Mucosa of rectum (tissue), 2 donors: Measurements from ENCODE around the gene RET.
A peak's percentile ranks its signal among the peaks of the same experiment; 100 is the strongest.

Experiments
- H3K27ac ChIP-seq, 2 donors: one replicate each; pipeline ENCODE4 v1.7.0; 2013; ENCODE audit warnings: inconsistent platforms in 2 of 2, low read depth in 2 of 2, low read length in 2 of 2
- H3K27me3 ChIP-seq, 2 donors: one replicate each; pipeline ENCODE4 v1.7.0; 2013; ENCODE audit warnings: low read length in 2 of 2; ENCODE audit not compliant: control insufficient read depth in 2 of 2, insufficient read depth in 2 of 2
- H3K36me3 ChIP-seq, 2 donors: one replicate each; pipeline ENCODE4 v1.7.0; 2013; ENCODE audit warnings: low read length in 2 of 2; ENCODE audit not compliant: control insufficient read depth in 2 of 2, insufficient read depth in 2 of 2
- H3K4me1 ChIP-seq, 2 donors: one replicate each; pipeline ENCODE4 v1.7.0; 2013; ENCODE audit warnings: low read length in 2 of 2, mild to moderate bottlenecking in 1 of 2; ENCODE audit not compliant: control insufficient read depth in 2 of 2, insufficient read depth in 2 of 2
- H3K4me3 ChIP-seq, 2 donors: one replicate each; pipeline ENCODE4 v1.7.0; 2013; ENCODE audit warnings: low read length in 2 of 2
- H3K9ac ChIP-seq, 2 donors: one replicate each; pipeline ENCODE4 v1.7.0; 2013; ENCODE audit warnings: low read length in 2 of 2, low read depth in 1 of 2, mild to moderate bottlenecking in 1 of 2
- H3K9me3 ChIP-seq, 2 donors: one replicate each; pipeline ENCODE4 v1.7.0; 2013; ENCODE audit warnings: low read length in 2 of 2; ENCODE audit not compliant: control insufficient read depth in 2 of 2
- donor health status: healthy.
- donor health status: Normal muscosa, but diverticular disease.

Gene RET

DNA sequence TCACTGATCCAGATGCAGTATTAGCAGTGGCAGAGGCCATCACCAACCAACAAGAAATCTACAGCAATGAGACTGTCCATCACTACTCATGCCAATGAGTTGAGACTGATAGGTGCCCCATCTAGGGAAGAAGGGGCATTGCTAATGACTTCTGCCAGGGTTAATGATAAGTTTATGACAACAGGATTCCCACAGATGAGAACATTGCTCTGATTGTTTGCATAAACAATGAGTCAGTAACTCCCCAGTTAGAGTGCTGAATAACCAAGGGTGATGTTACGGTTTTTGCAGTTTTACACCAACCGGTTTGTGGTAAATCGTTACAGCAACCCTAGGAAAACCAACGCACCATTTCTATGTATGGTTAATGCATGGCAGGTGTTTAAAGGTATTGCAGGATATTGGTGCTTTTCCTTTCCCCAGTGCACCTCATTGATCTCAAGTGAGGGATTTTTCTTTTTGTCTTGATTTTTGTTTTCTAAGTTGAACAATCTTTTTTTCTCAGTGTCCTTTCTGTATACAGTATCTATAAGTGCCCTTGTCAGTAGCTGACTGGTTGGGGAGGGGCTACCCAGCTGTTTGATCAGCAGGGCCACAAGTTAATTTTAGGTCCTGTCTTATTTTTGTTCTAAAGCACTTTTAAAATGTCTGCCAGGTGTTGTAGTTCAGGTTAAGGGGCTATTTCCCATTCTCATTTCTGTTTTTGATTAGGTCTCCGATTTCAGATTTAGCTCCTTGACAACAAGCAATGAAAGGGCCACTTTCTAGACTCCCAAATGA lies 57.4 kb downstream of the RET start:
- Histone ChIP-seq H3K4me3 (no peak overlapping the region), H3K4me1 (peaks cover 3 to 8% of the 10 kb centered on the region in 2 donors), H3K36me3 (no peaks in the 10 kb centered on the region), H3K27ac (no peak overlapping the region), H3K9me3 (no peaks in the 10 kb centered on the region), H3K27me3 (no peaks in the 10 kb centered on the region), H3K9ac (no peak overlapping the region)

DNA sequence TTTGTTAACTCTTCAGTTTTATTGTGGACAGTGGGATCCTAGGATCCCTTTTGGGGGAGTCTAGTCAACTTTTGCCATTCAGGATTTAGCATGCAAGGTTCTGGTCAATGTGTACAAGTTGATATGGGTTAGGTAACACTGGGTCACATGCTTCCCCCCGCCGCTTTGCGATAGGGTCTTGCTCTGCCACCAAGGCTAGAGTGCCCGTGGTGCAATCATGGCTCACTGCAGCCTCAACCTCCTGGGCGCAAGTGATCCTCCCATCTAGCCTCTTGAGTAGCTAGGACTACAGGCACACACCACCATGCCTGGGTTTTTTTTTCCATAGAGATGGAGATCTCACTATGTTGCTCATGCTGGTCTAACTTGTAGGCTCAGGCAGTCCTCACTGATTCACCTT lies 58.2 kb downstream of the RET start:
- Histone ChIP-seq H3K4me3 (no peak overlapping the region), H3K36me3 (no peaks in the 10 kb centered on the region), H3K27ac (no peak overlapping the region), H3K9me3 (no peaks in the 10 kb centered on the region), H3K9ac (no peak overlapping the region), H3K4me1 (peaks cover 3 to 8% of the 10 kb centered on the region in 2 donors), H3K27me3 (no peaks in the 10 kb centered on the region)

DNA sequence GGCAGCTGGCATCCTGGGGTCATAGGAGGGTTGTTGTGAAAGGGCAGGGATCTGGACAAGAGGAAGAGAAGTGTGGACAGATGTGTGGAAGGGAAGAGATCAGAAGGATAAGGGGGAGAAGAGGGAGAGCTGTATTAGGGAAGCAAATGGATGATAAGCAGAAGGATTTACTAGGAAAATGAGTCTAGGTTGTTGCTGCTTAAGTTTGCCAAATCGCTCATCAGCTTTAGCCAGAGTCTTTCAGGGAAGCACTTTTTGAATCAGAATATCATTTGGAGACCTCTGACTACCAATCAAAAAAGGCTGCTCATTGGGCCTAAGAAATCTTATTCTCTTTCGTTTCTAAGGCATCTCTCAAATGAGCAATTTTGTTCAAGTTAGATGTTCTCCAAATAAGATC lies 58.8 kb downstream of the RET start:
- H3K4me3 ChIP-seq, result no peak overlapping the region

DNA sequence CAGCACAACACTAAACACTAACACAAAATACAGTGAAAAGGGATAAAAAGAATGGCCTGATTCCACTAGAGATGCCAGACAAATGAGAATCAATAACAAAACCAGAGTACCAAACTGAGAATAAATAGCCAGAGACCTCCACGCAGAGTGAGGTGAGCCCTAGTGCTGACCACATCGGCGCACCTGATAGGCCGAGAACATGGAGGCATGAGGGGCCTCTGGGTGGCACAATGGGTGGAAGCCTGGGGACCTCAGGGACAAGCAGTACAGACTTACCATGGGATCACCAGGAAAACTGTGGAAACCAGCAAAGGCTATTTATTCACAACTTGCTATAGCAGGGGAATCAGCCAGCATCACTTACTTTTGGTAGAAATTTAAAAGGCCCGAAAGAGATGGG lies 59.6 kb downstream of the RET start:
- Histone ChIP-seq H3K36me3 (no peaks in the 10 kb centered on the region), H3K27me3 (no peaks in the 10 kb centered on the region), H3K9ac (no peak overlapping the region), H3K27ac (no peak overlapping the region), H3K9me3 (no peaks in the 10 kb centered on the region), H3K4me3 (no peak overlapping the region), H3K4me1 (peaks cover 3 to 6% of the 10 kb centered on the region in 2 donors)

More for the DNA sequence above, 58.8 kb downstream of the RET start:
- Histone ChIP-seq H3K27me3 (no peaks in the 10 kb centered on the region), H3K36me3 (no peaks in the 10 kb centered on the region), H3K4me1 (peaks cover 3 to 8% of the 10 kb centered on the region in 2 donors), H3K9ac (no peak overlapping the region), H3K9me3 (no peaks in the 10 kb centered on the region), H3K27ac (no peak overlapping the region)

DNA sequence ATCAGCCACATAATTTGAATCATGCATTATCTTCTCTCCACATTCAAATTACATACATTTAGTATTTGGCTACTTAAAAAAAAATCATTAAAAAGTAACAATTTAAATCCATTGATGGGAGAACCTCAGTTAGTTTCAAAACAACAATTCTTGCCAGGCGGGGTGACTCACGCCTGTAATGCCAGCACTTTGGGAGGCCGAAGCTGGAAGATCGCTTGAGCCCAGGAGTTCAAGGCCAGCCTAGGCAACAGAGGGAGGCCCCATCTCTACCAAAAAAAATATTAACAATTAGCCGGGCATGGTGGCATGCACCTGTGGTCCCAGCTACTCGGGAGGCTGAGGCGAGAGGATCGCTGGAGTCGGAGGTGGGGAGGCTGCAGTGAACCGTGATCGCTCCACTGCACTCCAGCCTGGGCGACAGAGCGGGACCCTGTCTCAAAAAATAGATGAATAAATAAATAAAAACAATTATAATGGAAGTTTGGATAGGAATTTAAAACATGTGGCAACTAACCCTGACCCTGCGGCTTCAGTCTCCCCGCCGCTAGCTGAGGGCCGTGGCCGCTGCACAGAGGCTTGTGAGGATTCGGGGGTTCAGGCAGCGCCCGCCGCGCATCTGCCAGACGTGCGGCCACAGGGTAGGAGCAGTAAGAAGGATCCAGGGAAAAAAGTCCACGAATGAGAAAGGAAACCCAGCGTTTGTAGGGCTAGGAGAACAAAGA lies 60.3 kb downstream of the RET start:
- Histone ChIP-seq H3K4me3 (peak overlapping the region; percentile 85 to 86), H3K9ac (peak overlapping the region; percentile 72 to 85), H3K4me1 (peaks cover 3 to 6% of the 10 kb centered on the region in 2 donors), H3K27ac (peak overlapping the region; percentile 87), H3K9me3 (no peaks in the 10 kb centered on the region), H3K36me3 (no peaks in the 10 kb centered on the region), H3K27me3 (no peaks in the 10 kb centered on the region)

DNA sequence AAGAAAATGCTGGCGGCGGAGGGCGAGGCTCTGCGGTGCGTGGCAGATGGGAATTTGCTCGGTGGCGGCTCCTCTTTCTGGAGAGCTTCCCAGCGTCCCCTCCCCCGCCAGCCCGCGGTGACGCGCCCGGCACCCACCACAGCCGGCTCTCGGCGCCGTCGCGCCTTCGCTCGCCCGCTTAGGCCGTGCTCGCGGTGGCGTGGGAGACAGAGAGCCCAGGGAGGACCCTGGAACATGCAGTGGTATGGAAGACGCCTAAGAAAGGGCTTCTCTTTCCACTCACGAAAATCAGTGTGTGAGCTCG lies 60.8 kb downstream of the RET start:
- Histone ChIP-seq H3K36me3 (no peaks in the 10 kb centered on the region), H3K4me1 (peaks cover 3 to 6% of the 10 kb centered on the region in 2 donors), H3K9ac (peak overlapping the region; percentile 72 to 85), H3K27ac (peak overlapping the region; percentile 87), H3K9me3 (no peaks in the 10 kb centered on the region), H3K4me3 (peak overlapping the region; percentile 85 to 86), H3K27me3 (no peaks in the 10 kb centered on the region)

DNA sequence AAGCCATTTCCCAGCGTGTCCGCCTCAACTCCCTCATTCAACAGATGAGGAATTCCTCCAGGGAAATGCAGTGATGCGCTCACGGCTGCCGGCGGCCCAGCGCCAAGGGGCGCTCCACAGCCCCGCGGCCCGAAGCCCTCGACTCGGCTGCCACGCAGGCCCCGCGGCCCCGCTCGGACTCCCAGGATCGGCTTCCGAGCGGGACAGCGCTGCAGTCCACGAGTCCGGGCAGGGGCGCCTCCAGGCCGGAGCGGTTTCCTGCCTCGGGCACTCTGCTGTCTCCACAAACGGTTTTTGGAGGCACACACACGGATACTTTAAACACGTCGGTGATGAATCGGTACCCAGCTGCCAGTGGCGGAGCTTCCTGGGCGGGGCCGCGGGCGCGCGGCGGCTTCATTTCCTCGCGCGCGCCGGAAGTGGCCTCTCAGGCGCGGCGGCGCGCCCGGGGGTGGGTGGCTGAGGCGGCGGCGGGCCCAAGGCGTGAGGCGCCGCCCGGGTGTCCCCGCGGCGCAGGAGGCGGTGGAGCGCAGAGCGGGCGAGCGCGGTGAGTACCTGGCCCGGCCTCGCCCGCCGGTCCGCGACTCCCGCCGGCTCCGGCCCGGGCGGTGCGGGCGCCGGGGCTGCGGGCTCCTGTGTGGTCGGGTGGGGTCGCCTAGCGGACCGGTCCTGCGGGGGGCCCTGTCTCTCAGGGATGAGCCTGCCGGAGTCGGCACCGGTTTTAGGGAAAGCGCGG lies 61.3 kb downstream of the RET start, which contains the start of gene CSGALNACT2:
TSS of gene CSGALNACT2 (plus strand) at position 425 of the 736 bp plus-strand sequence. CDS start 16,705 bp downstream, outside the sequence.
- H3K36me3 ChIP-seq, result no peaks in the 10 kb centered on the region
- H3K4me1 ChIP-seq, result peaks cover 3 to 6% of the 10 kb centered on the region in 2 donors
- H3K9me3 ChIP-seq, result no peaks in the 10 kb centered on the region
- H3K27me3 ChIP-seq, result no peaks in the 10 kb centered on the region
- H3K27ac ChIP-seq, result peak within 1 kb of the TSS; percentile 87
- H3K9ac ChIP-seq, result peak within 1 kb of the TSS; percentile 82 to 85
- peak within 1 kb of the TSS; percentile 85 to 86 for H3K4me3 ChIP-seq

DNA sequence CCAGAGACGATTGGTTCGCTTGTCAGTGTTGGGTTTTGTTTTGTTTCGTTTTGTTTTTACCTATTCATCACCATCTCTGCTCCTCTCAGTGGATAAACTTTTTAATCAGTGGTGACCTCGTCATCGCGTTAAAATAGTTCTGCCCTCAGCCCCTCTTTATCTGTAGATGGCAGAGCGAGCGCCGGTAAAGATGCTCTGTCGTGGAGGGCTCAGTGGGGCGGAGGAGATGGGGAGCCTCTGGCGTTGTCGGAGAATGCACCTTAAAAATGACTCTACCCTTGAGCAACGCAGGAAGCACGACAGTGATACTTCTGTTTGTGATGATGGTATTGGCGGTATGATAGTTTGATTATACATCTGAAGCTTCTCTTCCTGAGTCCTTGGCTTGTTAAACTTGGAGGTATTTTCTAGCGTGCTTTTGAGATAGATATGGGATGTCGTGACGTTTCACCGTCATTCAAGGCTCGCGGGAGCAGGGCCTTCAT lies 61.9 kb downstream of the RET start:
- Histone ChIP-seq H3K9me3 (no peaks in the 10 kb centered on the region), H3K4me3 (peak overlapping the region; percentile 85 to 86), H3K27ac (peak overlapping the region; percentile 87), H3K36me3 (no peaks in the 10 kb centered on the region), H3K9ac (peak overlapping the region; percentile 82 to 85), H3K4me1 (peaks cover 3 to 6% of the 10 kb centered on the region in 2 donors), H3K27me3 (no peaks in the 10 kb centered on the region)

DNA sequence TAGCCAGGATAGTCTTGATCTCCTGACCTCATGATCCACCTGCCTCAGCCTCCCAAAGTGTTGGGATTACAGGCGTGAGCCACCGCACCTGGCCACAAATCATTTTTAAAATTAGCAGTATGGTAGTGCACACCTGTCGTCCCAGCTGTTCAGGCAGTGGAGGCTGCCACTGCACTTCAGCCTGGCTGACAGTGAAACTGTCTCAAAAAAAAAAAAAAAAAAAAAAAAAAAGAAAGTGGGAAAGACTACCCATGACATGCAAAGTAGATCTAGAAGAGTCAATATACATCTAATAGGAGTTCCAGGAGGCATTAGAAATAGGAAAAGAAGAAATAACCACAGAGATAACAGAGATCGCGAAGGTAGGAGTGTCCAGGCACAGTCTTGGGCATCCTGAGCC lies 64.6 kb downstream of the RET start:
- Histone ChIP-seq H3K27me3 (no peaks in the 10 kb centered on the region), H3K9ac (no peak overlapping the region), H3K4me3 (no peak overlapping the region), H3K36me3 (no peaks in the 10 kb centered on the region), H3K9me3 (no peaks in the 10 kb centered on the region), H3K27ac (no peak overlapping the region), H3K4me1 (peaks cover 3 to 6% of the 10 kb centered on the region in 2 donors)

DNA sequence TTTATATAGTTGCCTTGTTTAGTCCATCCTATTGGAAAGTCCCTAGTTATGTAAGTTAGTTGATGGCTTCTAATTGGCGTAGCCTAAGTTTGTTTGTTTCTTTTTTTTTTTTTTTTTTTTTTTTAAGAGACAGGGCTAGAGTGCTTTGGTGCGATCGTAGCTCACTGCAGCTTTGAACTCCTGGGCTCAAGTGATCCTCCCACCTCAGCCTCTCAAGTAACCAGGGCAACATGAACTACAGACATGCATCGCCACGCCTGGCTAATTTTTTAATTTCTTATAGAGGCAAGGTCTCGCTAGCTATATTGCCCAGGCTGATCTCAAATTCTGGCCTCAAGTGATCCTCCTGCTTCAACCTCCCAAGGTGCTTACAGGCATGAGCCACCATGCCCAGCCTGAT lies 68.4 kb downstream of the RET start:
- Histone ChIP-seq H3K4me1 (no peaks in the 10 kb centered on the region), H3K27ac (no peak overlapping the region), H3K9ac (no peak overlapping the region), H3K4me3 (no peak overlapping the region), H3K9me3 (no peaks in the 10 kb centered on the region), H3K36me3 (no peaks in the 10 kb centered on the region), H3K27me3 (no peaks in the 10 kb centered on the region)
